Body of pancreas (tissue), 4 donors: ENCODE data around the gene DNAI1.

ENCODE experiments used
- POLR2A ChIP-seq, 3 donors: fragments of 450-650 bp; IDR thresholded peaks; one replicate each; pipeline ENCODE4 v1.6.1; 2016; ENCODE audit warnings: antibody characterized with exemption in 3 of 3, mild to moderate bottlenecking in 2 of 3
- TF ChIP-seq, protein P1 (sequence below), 7 experiments: fragments of 450-650 bp in 4 of 7; fragments of 200-600 bp in 3 of 7; sonication (generic) in 3 of 7; IDR thresholded peaks; one replicate each; pipeline ENCODE4 v1.5.1; 2016 to 2019; ENCODE audit warnings: antibody characterized with exemption in 7 of 7

DNA sequence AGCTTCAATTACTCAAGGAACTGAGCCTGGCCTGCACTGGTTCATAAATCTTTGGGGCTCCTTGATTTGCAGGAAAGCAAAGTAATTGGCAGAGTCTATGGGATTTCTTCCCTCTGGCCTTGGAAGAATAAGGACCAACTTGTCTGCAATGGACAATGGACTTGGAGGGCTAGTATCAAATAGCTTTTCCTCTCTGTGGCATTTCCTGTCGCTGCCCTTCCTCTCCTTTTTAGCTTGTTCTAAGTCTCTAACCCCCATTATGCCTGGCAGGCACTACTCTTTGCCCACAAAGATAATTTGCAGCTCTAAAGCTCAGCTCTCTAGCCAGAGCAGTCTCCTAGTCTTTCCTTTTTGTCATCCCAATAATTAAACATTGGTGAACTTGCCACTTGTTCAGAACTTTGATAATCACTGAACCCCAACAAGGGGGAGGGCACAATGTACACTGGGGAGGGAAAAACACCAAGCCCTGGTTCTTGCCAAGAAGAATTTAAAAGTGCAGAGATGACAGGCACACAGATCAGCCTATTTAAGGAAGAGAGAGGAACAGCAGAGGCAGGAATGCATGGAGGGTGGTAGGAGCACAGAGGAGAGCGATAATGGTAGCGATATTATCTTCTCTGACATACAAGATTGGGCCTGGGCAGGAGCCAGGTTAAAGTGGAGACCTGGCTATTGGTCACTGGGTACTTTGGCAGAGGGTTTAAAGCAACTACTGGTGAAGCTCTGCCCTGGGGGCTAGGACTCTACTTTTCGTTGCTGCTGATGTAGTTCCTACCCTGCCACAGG lies 38.7 kb upstream of the DNAI1 start:
- TF ChIP-seq, protein P1, sequence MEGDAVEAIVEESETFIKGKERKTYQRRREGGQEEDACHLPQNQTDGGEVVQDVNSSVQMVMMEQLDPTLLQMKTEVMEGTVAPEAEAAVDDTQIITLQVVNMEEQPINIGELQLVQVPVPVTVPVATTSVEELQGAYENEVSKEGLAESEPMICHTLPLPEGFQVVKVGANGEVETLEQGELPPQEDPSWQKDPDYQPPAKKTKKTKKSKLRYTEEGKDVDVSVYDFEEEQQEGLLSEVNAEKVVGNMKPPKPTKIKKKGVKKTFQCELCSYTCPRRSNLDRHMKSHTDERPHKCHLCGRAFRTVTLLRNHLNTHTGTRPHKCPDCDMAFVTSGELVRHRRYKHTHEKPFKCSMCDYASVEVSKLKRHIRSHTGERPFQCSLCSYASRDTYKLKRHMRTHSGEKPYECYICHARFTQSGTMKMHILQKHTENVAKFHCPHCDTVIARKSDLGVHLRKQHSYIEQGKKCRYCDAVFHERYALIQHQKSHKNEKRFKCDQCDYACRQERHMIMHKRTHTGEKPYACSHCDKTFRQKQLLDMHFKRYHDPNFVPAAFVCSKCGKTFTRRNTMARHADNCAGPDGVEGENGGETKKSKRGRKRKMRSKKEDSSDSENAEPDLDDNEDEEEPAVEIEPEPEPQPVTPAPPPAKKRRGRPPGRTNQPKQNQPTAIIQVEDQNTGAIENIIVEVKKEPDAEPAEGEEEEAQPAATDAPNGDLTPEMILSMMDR (IDR thresholded peaks at IDR 0.05) = no peak
- no peak for TF ChIP-seq POLR2A (IDR thresholded peaks at IDR 0.05)
